ENCODE measurements around the gene SHISA6.

DNA sequence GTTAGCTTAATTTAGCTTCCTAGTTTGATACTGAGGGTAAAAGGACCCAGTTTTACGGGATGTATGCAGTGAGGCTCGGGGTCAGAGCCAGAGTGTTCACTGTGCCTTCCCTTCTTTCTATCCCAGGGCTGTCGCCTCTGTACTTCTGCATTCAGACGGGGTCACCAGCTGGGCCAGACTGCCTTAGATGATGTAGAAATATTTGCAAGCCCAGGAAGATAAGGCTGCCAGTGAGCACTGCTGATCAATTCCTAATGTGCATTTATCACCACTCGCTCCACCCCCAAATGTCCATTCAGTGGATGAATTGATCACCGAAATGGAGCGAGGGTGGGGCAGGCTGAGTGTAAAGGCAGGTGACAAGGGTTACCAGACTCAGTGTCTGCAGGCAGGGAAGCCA, 9.1 kb downstream of the SHISA6 start:
- TF ChIP-seq, protein P1, sequence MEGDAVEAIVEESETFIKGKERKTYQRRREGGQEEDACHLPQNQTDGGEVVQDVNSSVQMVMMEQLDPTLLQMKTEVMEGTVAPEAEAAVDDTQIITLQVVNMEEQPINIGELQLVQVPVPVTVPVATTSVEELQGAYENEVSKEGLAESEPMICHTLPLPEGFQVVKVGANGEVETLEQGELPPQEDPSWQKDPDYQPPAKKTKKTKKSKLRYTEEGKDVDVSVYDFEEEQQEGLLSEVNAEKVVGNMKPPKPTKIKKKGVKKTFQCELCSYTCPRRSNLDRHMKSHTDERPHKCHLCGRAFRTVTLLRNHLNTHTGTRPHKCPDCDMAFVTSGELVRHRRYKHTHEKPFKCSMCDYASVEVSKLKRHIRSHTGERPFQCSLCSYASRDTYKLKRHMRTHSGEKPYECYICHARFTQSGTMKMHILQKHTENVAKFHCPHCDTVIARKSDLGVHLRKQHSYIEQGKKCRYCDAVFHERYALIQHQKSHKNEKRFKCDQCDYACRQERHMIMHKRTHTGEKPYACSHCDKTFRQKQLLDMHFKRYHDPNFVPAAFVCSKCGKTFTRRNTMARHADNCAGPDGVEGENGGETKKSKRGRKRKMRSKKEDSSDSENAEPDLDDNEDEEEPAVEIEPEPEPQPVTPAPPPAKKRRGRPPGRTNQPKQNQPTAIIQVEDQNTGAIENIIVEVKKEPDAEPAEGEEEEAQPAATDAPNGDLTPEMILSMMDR (IDR thresholded peaks at IDR 0.05; ENCODE audit: insufficient read depth, low read depth, low read length): no peak
- no peak for TF ChIP-seq EZH2 (IDR thresholded peaks at IDR 0.05; ENCODE audit: insufficient read depth, low read length)

Measured in astrocyte (in vitro differentiated cells and primary cell).